Activated T-cell treated with anti-CD3 and anti-CD28 coated beads, Interleukin-2, amount 50 U/mL, for 1 hour (primary cell): ENCODE results near the gene PLEKHA5.

Source experiments
- DNase-seq: peaks from one replicate; pipeline ENCODE4 v3.0.0-alpha.2; 2020

Gene PLEKHA5

DNA sequence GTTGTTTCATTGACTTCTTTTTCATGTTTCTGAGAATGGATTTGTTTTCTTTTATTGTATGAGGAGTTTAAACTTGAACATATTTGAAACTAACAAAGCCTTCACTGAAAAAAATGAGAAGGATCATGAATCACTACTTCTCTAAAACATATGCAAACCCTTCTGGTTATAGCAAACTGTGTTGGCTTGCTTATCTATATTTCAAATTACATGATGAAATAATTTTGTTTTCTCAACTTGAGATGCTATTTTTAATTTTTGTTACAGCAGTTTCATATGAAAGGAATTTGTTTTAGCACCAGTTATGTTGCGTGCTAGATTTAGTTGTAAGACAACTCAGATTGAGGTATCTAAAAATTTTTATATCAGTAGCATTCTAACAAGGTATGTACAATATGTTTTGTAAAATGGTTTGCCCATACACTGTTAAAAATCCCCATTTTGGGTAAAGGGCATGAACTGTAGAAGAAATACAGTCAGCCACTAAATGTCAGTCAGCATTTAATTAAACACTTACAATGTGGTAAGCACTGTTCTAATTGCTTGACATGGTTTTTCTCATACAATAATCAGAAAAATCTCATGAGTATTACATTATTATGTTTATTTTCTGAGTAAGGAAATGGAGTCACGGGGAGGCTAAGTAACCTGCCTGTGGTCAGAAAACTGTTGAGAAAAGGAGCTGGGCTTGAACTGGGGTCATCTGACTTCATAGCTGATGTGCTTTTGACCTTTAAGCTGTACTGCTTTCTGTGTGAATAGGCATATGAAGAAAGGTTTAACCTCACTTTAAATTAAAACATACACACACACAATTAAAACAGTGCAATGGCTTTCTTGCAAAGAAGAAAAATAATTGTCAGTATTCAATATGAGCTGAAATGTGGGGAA lies 105.7 kb downstream of the PLEKHA5 start:
- DNase-seq: no peak

DNA sequence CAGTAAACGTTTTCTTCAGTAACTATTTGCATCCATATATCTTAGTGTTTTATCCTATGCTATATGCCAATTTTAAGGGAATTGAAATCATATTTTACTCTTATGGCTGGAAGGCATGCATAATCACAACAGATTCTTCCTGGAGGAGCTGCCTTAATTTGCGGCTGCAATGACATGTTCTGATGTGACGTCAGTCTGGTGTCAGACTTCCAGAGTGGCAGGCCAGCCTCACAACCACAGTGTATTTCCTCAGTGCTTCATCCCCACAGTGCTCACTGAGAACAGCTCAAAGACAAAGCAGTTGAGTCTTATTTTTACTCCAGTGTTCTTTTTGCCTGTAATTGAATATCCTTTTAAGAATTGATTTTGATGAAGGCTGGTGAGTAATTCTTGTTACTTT lies 107.1 kb downstream of the PLEKHA5 start:
- DNase-seq: no peak

DNA sequence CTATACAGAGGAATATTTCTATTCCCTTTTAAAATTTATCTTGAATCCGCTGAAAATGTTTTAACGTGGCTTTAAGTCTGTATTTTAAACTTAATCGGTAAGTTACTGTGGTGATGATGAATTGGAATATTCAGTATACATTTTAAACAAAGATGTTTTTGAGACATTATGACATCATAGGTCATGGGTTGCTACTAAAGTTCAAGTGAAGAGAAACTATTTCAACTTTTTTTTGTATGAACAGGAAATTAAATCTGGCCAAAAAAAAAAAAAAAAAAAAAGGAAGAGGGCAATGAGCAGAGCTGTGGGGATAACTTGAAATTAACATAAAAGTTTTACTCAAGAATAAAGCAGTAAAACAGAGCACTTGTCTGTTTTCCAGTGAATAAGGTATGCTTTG lies 109.0 kb downstream of the PLEKHA5 start:
- DNase-seq: no peak

- no peak for DNase-seq
These were observed 109.6 kb downstream of the PLEKHA5 start for GRCh38 chr12:19239102-19239501.

DNA sequence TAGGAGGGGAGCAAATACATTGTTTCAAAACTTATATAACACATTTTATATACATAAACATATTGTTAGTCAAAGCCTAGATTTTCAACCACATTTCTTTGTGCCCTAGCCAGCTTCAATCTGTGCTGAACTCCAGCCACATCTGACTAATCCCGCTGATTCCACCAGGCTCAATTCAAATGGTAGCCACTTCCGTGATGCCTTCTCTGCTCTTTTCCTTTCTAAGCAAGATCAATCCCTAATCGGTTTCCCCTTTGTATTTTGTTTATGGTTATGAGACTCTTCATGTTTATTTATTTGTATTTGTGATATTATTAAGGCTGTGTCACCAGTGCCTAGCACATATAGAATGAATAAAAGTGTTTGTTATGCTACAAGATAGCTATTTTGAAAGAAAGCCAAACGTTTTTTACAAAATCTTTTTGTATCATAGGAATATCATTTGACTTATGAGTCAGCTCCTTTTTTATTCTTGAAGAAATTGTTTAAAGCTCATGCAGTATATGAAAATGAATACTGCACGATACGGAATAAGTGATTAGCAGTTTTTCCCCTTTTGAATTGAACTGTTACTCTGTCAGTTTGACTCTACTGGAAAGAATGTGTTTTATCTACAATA lies 110.2 kb downstream of the PLEKHA5 start:
- DNase-seq: no peak

DNA sequence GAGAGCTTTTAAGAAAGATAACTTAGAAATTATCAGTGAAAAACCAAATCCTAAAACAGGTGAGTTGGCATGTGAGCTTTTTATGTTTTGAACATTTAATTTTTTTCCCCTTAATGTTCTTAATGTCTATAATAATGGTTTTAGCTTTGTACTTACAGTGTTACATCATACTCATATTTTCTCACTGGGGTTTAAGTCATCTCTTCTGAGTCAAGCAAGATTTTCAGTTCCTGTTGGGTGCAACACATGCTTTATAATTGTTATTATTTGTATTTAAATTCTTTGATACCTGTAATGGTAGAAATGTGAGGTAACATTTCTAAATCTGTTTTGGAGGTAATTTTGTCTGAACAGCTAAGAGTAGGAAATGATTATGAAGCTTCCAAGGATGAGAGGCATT lies 113.0 kb downstream of the PLEKHA5 start:
- no peak for DNase-seq

DNA sequence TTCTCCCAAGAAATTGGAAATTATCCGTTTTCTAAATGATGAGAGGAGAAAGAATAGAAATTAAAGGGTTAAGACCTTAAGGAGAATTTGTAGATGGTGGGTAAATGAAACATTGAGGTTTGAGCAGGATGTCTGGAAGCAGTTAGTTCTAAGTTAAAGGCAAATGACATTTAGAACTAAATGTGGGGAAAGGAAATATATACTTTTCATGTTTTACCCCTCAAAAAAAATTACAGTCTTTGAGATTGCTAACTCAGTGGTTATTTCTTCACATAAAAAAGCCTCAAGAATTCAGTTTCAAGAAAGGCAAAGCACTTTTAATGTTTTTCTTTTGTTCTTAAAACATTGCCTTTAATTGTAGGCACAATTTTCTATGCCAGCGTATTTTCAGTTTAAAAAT lies 114.0 kb downstream of the PLEKHA5 start:
- no peak for DNase-seq

- DNase-seq: no peak
These were observed 114.8 kb downstream of the PLEKHA5 start for GRCh38 chr12:19244312-19244711.

DNA sequence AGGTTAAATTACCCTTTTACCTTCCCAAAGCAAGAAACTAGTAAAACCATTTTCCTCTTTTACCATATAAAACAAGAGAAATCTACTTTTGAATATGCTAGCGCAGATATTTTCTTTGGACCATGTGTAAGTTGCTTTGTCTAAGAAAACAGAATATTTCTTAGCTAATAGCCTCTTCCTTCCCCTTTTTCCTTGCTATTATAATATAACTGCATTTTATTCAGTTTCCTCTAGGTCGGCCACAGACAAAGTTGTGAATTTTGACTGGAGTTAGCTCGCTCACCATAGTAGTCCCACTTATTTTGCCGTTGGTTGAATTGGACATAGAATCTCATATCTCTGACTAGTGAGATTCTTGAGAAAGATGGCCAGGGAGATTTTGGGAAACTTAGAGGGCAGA lies 115.6 kb downstream of the PLEKHA5 start:
- DNase-seq: no peak

GRCh38 chr12:19245666-19246065 lies 116.1 kb downstream of the PLEKHA5 start:
- no peak for DNase-seq

DNA sequence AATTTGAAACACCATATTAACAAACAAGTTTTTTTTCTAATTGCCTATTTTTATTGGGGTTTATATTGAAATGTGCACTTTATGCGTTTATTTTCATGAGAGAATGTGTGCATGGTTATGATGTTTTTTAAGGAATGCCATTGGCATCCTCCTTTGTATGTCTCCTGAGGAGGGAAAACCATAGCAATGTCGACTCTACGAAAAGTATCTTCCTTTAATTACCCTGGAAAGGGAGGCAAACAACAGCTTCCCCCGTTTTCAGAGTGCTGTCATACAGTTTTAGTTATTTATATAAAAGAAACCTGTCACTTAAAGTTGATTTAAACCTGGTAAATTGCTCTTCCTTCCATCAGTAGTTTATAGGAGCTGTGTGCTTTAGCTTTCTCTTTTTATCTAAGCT lies 117.4 kb downstream of the PLEKHA5 start:
- DNase-seq: no peak

- no peak for DNase-seq
These were observed 119.5 kb downstream of the PLEKHA5 start for GRCh38 chr12:19248929-19249602.

DNA sequence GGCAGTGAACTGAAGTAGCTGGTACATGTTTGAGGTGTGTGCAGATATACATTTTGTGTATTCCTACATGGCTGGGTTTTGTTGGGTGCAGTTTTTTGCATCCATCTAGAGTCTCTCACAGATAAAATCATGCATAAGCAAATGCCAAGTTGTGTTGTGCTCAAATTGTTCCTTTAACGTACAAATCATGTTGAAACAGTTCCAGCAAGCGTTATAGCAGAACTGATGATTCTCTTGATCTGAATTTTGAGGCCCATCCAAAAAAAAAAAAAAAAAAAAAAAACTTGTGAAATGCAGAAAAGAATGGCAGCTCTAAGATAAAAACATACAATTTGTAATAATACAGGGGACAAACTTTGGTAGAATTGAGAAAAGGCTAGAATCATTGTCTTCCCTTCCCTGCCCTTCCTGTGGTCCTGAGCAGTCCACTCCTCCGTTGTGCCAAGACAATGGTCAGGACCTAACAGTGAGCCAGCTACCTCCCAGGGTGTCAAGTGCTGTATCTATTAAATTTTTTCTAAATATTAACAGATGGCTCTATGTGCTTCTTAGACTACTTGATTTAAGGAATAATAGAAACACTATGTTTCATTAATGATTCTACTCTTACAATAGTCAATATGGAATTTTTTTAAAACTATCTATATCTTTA lies 122.1 kb downstream of the PLEKHA5 start:
- no peak for DNase-seq

DNA sequence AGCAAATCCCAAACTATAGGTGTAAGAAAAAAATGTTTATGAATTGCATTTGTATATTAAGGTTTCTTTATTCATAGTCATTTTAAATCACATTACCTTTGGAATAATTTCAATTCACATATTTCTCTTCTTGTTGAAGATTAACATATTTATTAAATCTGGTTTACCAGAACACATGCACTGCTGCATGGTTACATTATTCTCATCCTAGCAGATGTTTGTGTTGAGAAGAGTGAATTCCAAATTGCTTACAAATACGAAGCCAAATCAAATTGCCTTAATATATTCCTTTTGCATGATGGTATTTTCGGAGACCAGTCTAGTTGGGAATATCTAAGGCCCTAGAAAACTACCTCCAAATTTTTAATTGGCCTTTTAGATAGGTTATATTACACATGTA lies 130.6 kb downstream of the PLEKHA5 start:
- DNase-seq: no peak

- no peak for DNase-seq
These were observed 132.2 kb downstream of the PLEKHA5 start for GRCh38 chr12:19261773-19262172.

GRCh38 chr12:19263672-19264071 lies 134.1 kb downstream of the PLEKHA5 start:
- no peak for DNase-seq

DNA sequence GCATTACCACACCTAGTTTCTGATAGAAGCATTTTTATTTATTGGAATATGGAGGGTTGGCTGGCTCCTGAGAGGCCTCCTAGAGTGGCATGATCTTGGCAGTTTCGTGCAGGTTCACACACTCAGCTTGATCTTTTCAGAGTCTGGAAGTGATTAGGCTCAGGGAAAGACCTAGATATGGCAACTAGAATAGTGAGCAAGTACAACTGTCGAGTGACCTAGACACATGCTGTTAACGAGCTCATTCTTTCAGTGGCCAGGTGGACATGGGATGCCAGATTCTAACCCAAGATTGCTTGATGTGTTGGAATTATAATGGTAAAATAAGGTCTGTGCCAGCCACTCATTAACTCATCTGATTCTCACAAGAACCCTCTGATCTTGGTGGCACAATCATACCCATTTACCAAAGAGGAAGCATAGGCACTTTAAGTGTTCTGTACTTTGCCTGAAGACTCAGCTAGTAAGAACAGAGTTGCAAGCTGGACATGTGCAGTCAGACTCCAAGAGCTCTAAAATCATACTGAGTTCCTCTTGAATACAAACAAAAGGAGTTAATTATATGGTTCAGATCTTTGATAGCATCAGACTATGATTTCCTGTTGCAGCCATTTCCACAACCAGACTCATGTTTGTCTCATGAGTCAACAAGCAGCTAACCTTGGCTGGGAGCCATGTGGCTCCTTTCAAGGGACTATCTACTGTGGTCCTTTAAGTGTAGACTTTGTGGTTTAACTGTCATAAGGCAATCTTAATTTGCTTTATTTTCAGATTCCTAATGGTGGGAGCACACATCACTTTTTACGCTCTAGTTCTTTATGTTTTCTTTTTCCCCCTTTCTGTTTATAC lies 144.2 kb downstream of the PLEKHA5 start:
- peak; percentile 48 for DNase-seq

GRCh38 chr12:19276767-19277166 lies 147.2 kb downstream of the PLEKHA5 start:
- no peak for DNase-seq

GRCh38 chr12:19277711-19278110 lies 148.2 kb downstream of the PLEKHA5 start:
- no peak for DNase-seq

- no peak for DNase-seq
These were observed 148.9 kb downstream of the PLEKHA5 start for GRCh38 chr12:19278407-19278806.

- DNase-seq: no peak
These were observed 152.7 kb downstream of the PLEKHA5 start for GRCh38 chr12:19282133-19282699.

DNA sequence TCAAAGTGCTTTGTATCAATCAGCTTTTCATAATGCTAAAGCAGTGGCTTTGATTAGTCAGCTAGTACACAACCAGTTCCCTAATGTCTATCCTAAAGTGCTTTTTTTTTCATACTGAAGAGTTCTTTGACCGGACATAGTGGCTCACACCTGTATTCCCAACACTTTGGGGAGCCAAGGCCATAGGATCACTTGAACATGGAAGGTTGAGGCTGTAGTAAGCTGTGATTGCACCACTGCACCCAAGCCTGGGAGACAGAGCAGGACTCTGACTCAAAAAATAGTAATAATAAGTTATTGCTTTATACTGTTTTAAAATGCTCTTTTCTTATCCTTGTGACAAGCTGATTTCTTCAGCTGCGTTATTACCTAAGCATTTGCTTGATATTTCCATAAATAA lies 155.1 kb downstream of the PLEKHA5 start:
- no peak for DNase-seq
